HL-60/S4 treated with retinoic acid at 250 ng/mL for 4 days and 3 days (cell line): ENCODE measurements around the gene LGR4.

ENCODE experiments used
- in situ Hi-C: fragments of 300-500 bp; cut with MboI; formaldehyde crosslinking; loops from 2 replicates; pipeline ENCODE4 v1.7.0; 2022; ENCODE audit warnings: low sequenced_read_pairs

Gene LGR4

GRCh38 chr11:27408246-27408800, 64.3 kb downstream of the LGR4 start:
- in situ Hi-C loops = no loop called here

- in situ Hi-C loops = no loop called here
These were observed 65.9 kb downstream of the LGR4 start for GRCh38 chr11:27406498-27407354.

- in situ Hi-C loops = no loop called here
These were observed 67.5 kb downstream of the LGR4 start for GRCh38 chr11:27405134-27405533.

GRCh38 chr11:27404427-27404826, 68.2 kb downstream of the LGR4 start:
- in situ Hi-C loops = no loop called here

- in situ Hi-C loops = no loop called here
These were observed 69.4 kb downstream of the LGR4 start for GRCh38 chr11:27403195-27403594.

GRCh38 chr11:27402450-27402849, 70.1 kb downstream of the LGR4 start:
- in situ Hi-C loops = no loop called here

GRCh38 chr11:27401833-27402316, 70.7 kb downstream of the LGR4 start:
- in situ Hi-C loops = no loop called here

- in situ Hi-C loops = no loop called here
These were observed 71.2 kb downstream of the LGR4 start for GRCh38 chr11:27401280-27401832.

- in situ Hi-C loops = no loop called here
These were observed 74.2 kb downstream of the LGR4 start for GRCh38 chr11:27398400-27398770.

- in situ Hi-C loops = no loop called here
These were observed 74.8 kb downstream of the LGR4 start for GRCh38 chr11:27397624-27398399.

- in situ Hi-C loops = no loop called here
These were observed 76.2 kb downstream of the LGR4 start for GRCh38 chr11:27396259-27396839.

- in situ Hi-C loops = no loop called here
These were observed 76.9 kb downstream of the LGR4 start for GRCh38 chr11:27395556-27396258.

GRCh38 chr11:27394781-27395228, 77.8 kb downstream of the LGR4 start:
- in situ Hi-C loops = no loop called here

GRCh38 chr11:27392278-27393114, 80.1 kb downstream of the LGR4 start:
- in situ Hi-C loops = no loop called here

GRCh38 chr11:27391331-27392015, 81.1 kb downstream of the LGR4 start:
- in situ Hi-C loops = no loop called here

GRCh38 chr11:27390318-27391295, 82.0 kb downstream of the LGR4 start:
- in situ Hi-C loops = no loop called here

- in situ Hi-C loops = no loop called here
These were observed 83.7 kb downstream of the LGR4 start for GRCh38 chr11:27388869-27389268.

GRCh38 chr11:27388001-27388400, 84.6 kb downstream of the LGR4 start:
- in situ Hi-C loops = no loop called here
